ENCODE results near the gene IGF1R.

The IGF1R gene

DNA sequence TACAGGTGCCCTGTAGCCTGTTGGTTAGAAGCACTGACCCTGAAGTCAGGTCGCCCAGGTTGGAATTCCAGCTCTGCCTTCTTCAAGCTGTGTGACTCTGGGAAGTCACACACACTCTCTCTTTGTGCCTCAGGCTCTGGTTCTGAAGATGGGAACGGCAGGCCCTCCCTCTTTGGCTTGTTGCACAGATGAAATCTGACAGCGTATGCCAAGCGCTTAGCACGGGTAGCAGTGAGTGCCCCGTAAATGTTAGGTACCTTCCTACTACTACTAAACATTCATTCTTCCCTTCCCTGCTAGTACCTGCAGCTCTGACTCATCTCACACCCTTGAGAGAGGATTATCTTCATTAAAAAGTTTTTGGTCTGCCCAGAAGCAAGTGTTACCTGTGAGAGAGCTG is 220.2 kb downstream of the IGF1R start:
- FAIRE-seq = no peak

GRCh38 chr15:98870788-98871187 is 222.4 kb downstream of the IGF1R start:
- FAIRE-seq = no peak

DNA sequence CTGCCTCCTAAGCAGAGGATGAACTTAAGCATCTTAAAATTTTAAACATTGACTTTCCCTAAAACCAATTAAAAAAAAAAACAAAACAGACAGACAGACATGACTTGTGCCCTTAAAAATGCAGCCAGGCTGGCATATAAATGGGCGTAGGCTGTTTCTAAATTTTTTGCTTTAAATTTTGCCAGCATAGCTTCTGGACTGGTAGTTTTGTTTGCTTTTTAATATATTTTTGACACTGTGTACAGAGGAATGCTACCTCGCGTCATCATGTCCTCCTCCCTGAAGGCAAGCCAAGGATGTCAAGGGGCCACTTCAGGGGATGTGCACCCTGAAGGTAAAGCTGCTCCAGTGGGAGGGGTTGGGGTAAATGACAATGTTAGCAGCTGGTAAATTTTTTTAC is 224.4 kb downstream of the IGF1R start:
- no peak for FAIRE-seq

DNA sequence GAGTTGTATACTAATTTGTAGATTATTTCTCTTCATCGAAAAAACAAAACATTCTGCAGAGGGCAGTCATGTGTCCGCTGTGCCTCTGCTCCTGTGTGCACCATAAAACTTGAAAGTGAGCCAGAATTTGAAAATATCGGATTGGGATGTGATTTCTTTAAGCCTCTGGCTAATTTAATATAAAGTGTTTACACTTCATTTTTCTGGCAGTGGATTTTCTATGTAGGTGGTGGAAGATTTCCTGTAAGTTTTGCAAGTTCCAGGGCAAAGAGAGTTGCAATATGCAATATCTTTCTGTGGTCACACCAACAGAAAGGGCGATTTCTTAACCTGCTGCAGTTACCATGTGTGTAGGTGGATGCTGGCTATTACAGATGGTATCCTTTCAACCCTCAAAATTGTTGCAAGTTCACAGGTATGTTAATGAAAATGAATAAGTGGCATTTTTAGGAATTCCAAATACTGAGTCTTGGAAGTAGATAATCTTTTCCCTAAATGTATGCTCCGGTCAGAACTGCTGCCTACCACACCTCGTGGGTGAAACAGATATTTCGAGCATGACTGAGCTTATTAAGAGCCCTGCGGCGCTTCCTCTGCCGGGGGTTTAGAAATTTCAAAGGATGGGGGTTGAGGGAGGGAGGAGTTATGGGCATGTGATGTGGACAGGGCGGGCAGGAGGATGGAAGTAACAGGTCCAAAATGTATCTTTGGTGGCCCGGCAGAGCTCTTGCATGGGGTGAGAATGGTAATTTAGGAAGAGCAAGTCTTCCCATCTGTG is 225.3 kb downstream of the IGF1R start:
- FAIRE-seq = peak; percentile 100

DNA sequence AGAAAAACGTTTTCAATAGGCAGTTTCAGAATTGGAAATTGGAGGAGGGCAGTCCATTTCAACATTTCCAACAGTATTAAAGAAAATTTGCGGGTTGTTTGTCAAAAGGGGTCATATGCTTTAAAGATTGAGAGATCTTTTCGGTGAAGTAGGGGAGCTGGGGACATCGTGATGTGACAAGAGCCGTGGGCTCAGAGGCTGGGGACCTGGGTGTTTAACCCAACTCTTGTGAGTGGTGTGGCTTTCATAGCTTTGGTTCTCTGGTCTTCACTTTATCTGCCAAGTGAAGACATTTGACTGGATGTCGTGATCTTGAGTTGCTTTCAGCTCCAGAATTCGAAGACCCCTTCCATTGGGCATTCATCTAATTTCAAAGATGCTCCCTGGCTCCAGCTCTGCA is 226.0 kb downstream of the IGF1R start:
- FAIRE-seq = no peak

- peak; percentile 30 for FAIRE-seq
Measured at GRCh38 chr15:98874773-98875172, 226.4 kb downstream of the IGF1R start.

GRCh38 chr15:98875309-98875708 is 227.0 kb downstream of the IGF1R start:
- FAIRE-seq = peak; percentile 87

- FAIRE-seq = peak; percentile 61
Measured at GRCh38 chr15:98876451-98877369, 228.4 kb downstream of the IGF1R start.

DNA sequence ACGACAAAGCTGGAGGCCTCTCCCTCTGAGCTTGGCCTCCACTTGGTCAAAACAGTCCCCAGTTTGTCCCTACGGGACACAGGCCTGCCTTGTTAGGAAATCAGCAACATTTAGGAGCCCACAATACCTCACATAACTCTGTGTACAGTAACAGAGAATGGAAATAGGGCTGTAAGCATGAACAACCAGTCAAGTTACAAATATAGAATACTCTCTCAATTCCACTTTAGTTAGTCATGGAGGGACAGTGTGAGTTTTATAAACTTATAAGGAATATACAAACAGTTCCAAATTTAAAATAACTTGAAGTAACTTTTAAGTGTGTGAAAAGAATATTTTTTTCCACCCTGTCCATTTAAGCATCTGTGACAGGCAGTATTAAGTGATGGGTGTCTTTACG is 229.8 kb downstream of the IGF1R start:
- peak; percentile 69 for FAIRE-seq

- FAIRE-seq = peak; percentile 64
Measured at GRCh38 chr15:98878862-98879261, 230.5 kb downstream of the IGF1R start.

DNA sequence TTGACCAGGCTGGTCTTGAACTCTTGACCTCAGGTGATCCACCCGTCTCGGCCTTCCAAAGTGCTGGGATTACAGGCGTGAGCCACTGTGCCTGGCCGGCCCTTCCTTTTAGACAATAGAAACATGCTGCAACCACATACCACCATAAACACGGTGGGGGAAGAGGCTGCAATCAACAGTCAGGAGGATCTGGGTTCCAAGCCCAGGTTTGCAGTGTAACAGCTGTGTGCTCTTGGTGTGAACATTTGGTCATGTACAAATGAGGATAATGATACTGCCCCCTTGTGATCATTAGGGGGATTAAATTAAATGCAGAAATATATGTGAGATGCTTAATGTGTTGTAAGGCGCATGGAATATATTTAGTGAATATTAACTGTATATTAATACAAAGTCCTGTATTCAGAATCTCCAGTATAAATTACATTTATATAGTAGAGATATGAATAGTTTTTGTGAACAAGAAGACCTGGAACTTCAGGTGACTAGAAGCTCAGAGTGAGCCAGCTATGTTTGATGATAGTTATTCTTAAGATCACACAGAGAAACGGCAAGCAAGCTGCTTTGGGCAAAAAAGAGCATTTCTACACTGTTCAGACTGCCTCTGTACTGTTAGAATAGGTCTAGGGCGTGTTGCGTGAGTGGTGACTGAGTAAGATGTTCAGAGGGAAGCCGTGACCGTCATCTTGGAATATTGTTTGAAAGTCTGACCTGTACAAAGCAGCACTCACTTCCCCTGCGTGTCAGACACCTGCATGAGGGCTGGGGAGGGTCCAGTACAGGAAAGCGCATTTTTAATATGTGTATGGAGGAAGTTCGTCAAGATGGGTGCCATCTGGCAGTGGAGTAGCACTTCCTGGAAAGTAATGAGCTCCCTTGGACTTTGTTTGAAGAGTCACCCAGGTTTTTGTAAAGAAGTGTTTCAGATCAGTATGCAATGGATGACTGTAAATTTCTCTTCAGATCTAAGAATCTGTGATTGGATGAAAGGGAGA is 233.5 kb downstream of the IGF1R start:
- FAIRE-seq = peak; percentile 87

DNA sequence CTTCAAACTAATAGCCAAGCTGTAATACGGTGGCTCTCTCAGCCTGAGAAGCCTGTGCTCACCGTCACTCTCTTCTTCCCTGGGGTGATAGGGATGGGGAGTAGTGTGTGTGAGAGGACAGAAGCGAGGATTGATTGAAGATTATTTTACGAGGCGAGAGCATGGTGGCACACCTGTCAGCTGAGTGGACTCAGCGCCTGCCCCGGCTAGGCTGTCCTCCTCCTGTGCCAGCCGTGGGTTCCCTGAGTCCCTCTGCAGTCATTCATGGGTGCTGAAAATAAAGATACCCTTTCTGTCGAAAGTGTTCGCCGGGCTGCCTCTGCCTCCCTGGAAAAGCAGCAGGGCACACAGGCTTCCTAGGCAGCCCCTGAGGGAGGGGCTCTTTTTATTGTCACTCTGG is 235.1 kb downstream of the IGF1R start:
- FAIRE-seq = no peak

GRCh38 chr15:98884894-98885293 is 236.6 kb downstream of the IGF1R start:
- FAIRE-seq = no peak

DNA sequence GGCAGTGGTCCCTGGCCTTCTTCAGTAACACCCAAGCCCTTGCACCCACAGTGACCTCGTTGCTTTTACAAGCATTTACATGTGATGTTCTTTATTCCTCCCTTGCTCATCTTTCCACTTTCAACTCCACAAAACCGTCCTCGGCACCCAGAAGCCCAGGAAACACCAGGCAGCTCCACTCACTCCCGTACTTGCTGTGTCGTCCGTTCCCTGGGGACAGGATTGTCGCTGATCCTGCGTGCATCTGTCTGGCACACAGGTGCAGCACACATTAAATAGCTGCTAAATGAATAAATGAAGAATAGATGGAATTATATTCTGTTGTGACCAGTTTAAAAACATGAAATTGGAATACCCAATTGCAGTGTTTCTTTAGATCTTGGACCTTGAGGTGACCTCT is 239.6 kb downstream of the IGF1R start:
- FAIRE-seq = no peak

DNA sequence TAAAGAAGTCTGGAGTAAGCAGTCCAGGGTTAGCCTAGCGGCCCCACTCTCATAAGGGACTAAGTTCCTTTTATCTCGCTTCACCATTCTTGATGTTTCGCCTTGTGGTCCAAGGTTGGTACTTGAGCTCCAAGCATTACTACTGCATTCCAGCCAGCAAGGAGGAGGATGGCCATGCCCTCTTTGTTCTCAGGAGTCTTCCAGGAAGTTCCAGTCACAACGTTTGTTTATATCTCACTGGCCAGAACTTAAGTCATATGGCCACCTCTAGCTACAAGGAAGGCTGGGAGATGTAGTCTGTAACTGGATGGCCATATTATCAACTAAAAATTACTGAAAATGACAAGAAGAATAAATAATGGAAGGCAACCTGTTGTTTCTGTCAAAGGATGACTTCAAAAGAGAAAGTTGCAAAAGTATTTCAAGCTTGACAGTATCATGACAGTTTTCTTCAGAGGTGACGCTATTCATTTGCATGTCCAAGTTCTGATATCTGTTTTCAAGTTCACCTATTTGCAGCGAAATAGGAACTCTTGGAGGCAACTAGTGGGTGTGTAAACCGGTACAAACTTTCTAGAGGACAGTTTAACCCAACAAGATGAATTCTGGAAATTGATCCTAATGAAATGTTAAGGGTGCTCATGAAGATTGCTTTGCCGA is 240.6 kb downstream of the IGF1R start:
- FAIRE-seq = no peak

- FAIRE-seq = no peak
Measured at GRCh38 chr15:98889930-98890695, 241.8 kb downstream of the IGF1R start.

DNA sequence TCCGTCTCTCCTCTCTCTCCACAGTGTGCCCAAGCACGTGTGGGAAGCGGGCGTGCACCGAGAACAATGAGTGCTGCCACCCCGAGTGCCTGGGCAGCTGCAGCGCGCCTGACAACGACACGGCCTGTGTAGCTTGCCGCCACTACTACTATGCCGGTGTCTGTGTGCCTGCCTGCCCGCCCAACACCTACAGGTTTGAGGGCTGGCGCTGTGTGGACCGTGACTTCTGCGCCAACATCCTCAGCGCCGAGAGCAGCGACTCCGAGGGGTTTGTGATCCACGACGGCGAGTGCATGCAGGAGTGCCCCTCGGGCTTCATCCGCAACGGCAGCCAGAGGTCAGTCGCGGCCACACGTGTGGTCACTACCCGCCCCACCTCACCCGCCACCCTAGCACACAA is 243.0 kb downstream of the IGF1R start:
- FAIRE-seq = no peak

DNA sequence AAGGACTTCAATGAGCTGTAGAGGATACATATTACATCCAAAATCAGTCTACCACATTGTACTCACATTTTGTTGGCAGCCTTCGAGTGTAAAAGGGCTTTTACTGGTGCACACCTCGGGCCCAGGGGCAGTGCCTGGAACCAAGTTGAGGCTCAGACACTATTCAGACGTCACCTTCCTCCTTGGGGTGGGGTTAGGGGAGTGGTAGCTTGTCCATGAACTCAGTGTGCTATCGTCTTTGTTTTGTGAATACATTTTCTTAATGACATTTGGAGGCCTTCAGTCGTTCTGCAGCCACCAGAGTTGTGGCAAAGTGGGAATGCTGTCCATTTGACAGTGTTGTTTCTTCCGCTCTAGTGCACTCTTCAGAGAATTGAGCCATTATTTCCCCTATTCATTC is 245.1 kb downstream of the IGF1R start:
- FAIRE-seq = no peak

GRCh38 chr15:98894312-98894711 is 246.0 kb downstream of the IGF1R start:
- FAIRE-seq = no peak

DNA sequence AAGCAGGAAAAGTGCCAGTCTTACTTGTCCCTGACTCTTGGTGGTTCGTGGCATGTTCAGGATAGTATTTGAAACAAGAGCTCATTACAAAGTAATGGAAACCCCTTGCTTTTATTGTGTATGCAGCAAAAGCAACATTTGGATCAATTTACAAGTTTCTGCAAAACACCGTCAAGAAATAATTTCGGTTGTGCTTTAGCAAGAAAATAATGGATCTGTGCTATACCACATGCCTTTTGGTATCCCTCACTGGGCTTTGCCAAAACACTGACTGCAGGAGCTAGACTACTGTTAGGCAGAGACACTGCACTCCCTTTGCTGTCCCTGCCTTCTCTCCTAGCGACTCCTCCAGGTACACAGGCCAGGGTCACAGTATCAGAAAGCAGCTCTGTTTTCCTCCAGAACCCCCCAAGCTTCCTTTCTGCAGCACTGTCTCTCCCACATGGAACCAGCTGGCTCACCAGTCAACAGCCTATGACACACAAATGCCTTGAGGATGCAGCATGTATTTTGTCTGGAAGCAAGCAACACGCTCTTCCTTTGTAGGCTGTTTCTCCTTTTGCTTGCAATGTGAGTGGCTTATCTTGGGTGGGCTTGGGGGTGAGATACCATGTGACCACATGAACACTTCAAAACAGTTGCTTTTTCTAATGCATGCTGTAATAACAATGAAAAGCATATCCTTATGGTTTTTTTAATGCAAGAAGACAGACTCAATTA is 247.8 kb downstream of the IGF1R start:
- FAIRE-seq = no peak
